GM12875 (cell line): ENCODE data around the gene RHEX.

Experiments
- H3K4me3 ChIP-seq: one replicate; pipeline ENCODE4 v1.5.1; 2011; ENCODE audit warnings: low read depth, low read length, control low read depth
- TF ChIP-seq, protein P1 (sequence below): IDR thresholded peaks from 2 replicates; pipeline ENCODE4 v1.5.1; 2011; ENCODE audit warnings: low read depth, mild to moderate bottlenecking, control low read depth, inconsistent platforms, low read length, moderate library complexity, borderline replicate concordance; ENCODE audit not compliant: insufficient read depth

The RHEX gene

DNA sequence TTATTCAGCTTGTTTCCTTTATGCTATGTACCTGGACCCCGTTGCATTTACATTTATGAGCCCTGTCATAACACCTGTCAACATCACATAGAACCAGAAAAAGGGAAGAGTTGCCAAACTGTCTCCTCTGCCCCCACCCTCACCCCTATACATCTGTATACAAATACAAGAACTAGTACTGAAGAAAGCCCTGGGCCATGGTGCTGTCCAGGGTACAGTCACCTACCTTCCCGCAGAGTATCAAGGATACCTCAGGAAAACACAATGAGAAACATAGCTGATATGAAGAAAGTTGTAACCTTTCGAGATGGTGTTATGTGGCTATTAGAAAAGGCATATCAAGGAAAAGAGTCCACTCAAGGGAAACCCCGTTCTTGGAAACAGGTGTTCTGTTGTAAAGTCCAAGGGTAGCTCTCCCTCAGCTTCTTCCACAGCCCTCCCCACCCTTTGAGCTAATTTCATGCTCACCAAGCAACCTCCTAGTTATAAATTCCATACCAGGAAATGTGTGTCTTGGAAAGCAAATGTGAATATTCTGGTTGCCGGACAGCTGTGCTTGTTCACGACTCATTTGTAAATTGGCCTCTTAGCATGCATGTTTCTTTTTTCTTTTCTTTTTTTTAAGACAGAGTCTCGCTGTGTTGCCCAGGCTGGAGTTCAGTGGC lies 80.9 kb downstream of the RHEX start:
- TF ChIP-seq, protein P1, sequence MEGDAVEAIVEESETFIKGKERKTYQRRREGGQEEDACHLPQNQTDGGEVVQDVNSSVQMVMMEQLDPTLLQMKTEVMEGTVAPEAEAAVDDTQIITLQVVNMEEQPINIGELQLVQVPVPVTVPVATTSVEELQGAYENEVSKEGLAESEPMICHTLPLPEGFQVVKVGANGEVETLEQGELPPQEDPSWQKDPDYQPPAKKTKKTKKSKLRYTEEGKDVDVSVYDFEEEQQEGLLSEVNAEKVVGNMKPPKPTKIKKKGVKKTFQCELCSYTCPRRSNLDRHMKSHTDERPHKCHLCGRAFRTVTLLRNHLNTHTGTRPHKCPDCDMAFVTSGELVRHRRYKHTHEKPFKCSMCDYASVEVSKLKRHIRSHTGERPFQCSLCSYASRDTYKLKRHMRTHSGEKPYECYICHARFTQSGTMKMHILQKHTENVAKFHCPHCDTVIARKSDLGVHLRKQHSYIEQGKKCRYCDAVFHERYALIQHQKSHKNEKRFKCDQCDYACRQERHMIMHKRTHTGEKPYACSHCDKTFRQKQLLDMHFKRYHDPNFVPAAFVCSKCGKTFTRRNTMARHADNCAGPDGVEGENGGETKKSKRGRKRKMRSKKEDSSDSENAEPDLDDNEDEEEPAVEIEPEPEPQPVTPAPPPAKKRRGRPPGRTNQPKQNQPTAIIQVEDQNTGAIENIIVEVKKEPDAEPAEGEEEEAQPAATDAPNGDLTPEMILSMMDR = no peak
- H3K4me3 ChIP-seq = no peak overlapping the region

DNA sequence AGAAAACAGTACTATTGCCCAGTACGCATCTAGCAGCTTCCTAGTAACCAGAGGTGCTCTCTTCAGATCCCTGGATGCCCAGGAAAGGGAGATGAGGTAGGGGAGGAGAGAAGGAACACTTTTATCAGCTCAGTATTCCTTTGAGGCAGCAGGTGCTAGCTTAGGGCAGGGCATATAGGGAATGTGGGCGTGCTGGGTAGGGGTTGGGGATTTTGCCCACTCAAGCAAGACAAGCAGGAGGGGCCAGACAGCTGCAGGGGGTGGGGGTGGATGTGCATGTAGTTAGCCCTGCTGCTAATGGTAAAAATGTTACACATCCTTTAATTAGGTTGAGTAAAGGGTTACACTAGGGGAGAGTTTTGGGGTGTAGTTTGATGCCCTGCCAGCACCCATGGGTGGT lies 82.3 kb downstream of the RHEX start:
- TF ChIP-seq, protein P1 = no peak
- no peak overlapping the region for H3K4me3 ChIP-seq

DNA sequence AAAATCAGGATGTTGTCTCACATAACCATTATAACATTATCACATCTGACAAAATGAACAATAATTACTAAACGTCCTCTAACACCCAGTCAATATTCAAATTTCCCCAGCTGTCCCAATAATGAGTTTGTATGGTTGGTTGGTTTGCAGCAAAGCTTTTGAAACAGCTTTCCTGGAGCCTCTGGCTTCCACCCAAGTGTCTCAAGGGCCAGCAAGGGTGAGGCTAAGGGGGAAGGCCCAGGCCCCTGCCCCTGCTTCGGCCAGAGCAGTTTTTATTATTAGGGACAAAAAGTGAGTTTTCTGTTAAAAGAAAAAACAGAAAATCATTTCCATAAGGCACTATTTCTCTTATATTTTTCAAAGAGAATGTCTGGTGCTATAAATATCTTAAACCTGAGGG lies 83.3 kb downstream of the RHEX start:
- TF ChIP-seq, protein P1 = no peak
- no peak overlapping the region for H3K4me3 ChIP-seq

DNA sequence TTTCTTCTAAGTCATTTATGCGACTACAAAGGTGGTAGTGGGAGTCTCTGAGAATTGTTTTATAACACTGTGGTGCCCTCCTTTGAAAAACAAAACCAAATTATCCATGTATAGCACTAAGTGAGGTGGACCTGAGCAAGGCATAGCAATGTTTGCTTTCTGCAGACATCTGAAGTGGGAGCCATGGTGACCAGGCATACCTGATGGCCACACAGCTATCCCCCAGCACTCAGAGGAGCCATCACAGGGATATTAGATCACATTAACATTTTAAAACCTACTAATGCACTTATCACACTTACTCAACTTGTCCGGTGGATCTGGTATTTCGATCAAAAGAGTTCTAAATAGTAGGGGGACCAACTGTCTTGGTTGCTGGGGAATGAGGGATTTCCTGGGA lies 89.0 kb downstream of the RHEX start:
- H3K4me3 ChIP-seq = no peak overlapping the region
- TF ChIP-seq, protein P1 = no peak

DNA sequence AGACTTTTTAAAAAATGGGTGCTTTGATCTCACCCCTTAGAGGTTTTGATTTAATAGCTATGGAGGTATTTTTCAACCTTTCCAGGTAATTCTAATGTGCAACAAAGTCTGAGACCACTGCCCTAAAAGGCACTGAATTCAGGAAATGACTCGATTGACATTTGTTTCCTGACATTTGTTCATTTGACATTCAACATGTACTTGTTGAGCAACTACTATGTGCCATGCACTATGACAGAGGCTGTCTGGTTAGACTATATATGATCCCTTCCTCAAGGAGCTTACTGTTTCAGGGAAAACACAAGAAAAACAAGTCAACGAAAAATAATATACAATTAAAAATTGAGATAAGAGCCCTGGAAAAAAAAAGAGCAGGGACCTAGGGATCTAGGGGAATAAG lies 89.8 kb downstream of the RHEX start:
- H3K4me3 ChIP-seq = no peak overlapping the region
- TF ChIP-seq, protein P1 = no peak

DNA sequence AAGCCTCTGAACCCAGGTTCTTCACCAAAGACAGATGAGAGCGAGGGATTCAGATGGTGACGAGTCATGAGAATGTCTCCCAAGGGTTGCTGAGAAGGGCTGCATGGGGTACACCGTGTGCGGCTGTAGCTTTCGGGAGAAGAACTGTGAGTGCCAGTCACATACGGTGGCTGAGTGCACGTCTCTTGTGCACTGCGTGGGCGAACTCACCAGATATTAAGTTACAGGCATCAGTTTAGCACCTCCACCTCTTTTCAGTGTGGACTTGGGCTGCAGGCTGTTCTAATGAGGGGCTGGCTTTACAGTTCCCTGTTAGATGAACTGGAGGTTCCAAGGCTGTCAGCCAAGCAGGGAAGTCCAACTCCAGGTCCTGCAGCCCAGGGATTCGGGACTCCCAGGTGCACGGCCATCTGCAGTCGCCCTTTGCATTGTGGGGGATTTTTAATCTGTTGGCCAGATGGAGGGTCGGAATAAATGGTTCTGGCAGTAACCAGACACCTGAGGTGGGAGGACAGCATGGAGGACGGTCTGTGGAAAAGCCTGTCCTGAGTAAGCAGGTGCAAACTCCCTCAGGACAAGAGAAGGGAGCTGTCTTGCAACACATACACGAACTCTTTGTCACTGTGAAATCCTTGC lies 90.7 kb downstream of the RHEX start:
- TF ChIP-seq, protein P1 = no peak
- H3K4me3 ChIP-seq = no peak overlapping the region

DNA sequence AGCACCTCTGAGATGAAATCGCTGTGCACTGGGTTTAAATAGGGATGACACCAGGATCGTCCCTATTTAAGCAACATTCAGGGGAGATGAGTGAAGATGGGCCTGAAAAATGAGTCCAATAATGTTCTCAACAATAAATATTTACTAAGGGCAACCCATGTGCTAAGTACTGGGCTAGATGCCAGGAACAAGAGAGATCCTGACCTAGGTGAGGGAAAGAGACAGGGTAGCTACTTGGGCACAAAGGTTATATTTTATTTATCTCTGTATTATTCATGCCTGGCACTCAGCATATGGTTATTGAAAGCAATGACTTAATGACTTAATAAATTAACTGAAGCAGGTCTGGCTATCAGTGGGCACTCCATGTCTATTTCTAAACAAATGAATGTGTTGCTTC lies 91.6 kb downstream of the RHEX start:
- TF ChIP-seq, protein P1 = no peak
- no peak overlapping the region for H3K4me3 ChIP-seq
